NCI-H146 treated with DMSO at 0.1 percent for 48 hours (cell line): ENCODE measurements around the gene ICE2.
"Not testable (repeated sequence)": the region's sequence is repeated elsewhere in the genome, so short reads cannot be mapped to it uniquely, and the experiment has no call there.

Experiments used
- DNase-seq: peaks from one replicate; lab custom pipeline; 2025; ENCODE audit not compliant: unreplicated experiment; lab: John Stamatoyannopoulos, UW

ICE2 gene

GRCh38 chr15:60412807-60413206 lies 66.1 kb downstream of the ICE2 start:
- not testable (repeated sequence) for DNase-seq

GRCh38 chr15:60411774-60412425 lies 67.0 kb downstream of the ICE2 start:
- no peak for DNase-seq

GRCh38 chr15:60410350-60410749 lies 68.6 kb downstream of the ICE2 start:
- DNase-seq, result not testable (repeated sequence)

- DNase-seq, result no peak
Measured at GRCh38 chr15:60408463-60408981, 70.4 kb downstream of the ICE2 start.

GRCh38 chr15:60407415-60407805 lies 71.5 kb downstream of the ICE2 start:
- DNase-seq, result no peak

- DNase-seq, result no peak
Measured at GRCh38 chr15:60406513-60407414, 72.2 kb downstream of the ICE2 start.

- no peak for DNase-seq
Measured at GRCh38 chr15:60405399-60405798, 73.5 kb downstream of the ICE2 start.

- not testable (repeated sequence) for DNase-seq
Measured at GRCh38 chr15:60404351-60404750, 74.6 kb downstream of the ICE2 start.

GRCh38 chr15:60400944-60401343 lies 78.0 kb downstream of the ICE2 start:
- DNase-seq, result no peak

- no peak for DNase-seq
Measured at GRCh38 chr15:60399931-60400330, 79.0 kb downstream of the ICE2 start.

- DNase-seq, result no peak
Measured at GRCh38 chr15:60399246-60399915, 79.6 kb downstream of the ICE2 start.

GRCh38 chr15:60397772-60398445 lies 81.0 kb downstream of the ICE2 start, which contains the start of gene ANXA2:
ANXA2 (minus strand) TSS chr15:60397986; CDS start chr15:60386075, 11,911 bp downstream.
- peak; percentile 1 for DNase-seq

GRCh38 chr15:60396958-60397771 lies 81.8 kb downstream of the ICE2 start:
- DNase-seq, result peak; percentile 12

- DNase-seq, result no peak
Measured at GRCh38 chr15:60396560-60396957, 82.4 kb downstream of the ICE2 start.

GRCh38 chr15:60396100-60396499 lies 82.8 kb downstream of the ICE2 start:
- no peak for DNase-seq

- DNase-seq, result no peak
Measured at GRCh38 chr15:60395276-60396011, 83.5 kb downstream of the ICE2 start.

GRCh38 chr15:60394689-60395097 lies 84.2 kb downstream of the ICE2 start:
- no peak for DNase-seq

- DNase-seq, result no peak
Measured at GRCh38 chr15:60392986-60393790, 85.8 kb downstream of the ICE2 start.
